ENCODE data around the gene ATXN7L1. TPM values are rescaled to one million over a fixed set of nuclear protein-coding genes. Genes with fewer than 3 reads are reported as not detected.

Gene ATXN7L1
- total RNA-seq, 3 donors from 2014 or later (not counting 1 experiment from before 2014, with no cell fraction given) = 37.5 to 48.6 (median 47.9) TPM

DNA sequence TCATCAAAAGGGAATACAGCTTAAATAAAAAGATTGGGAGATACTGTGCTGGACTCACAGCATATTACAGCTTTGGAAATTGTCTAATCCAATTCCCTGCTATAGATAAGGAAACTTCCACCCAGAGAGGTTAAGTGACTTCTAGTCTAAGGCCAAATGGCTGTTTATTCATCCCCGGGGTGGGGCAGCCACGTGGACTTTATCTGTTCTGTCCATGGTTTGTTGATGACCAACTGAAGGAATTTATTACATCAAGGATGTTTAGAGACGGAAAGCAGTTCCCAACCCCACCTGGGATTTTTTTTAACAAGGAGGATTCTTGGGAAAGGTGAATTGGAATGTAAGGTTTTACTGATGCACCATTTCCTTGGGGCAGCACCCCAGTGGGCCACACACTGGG is 88.6 kb downstream of the ATXN7L1 start:
- Mint-ChIP-seq H3K9me3 (no peaks in the 10 kb centered on the region), H3K36me3 (no peaks in the 10 kb centered on the region), H3K27me3 (ENCODE audit: low read depth in 2 of 2) (no peaks in the 10 kb centered on the region), H3K4me3 (no peak overlapping the region), H3K4me1 (peaks cover 16 to 17% of the 10 kb centered on the region in 2 donors), H3K27ac (no peak overlapping the region)
- WGBS (ENCODE audit: insufficient coverage) = 98% methylated on average over 3 of the region's 3 CpGs
- H3K9me3 ChIP-seq (ENCODE audit: control insufficient read depth, insufficient read depth, low read length) = no peaks in the 10 kb centered on the region
- DNase-seq (no peak), ATAC-seq (no peak)
- intact Hi-C loops (cut with micrococcal nuclease) = no loop called here
- H3K27me3 ChIP-seq (ENCODE audit: control insufficient read depth, insufficient read depth, low read length) = no peaks in the 10 kb centered on the region
- no peak overlapping the region for H3K4me3 ChIP-seq (ENCODE audit: low read length)
- TF ChIP-seq, protein P1, sequence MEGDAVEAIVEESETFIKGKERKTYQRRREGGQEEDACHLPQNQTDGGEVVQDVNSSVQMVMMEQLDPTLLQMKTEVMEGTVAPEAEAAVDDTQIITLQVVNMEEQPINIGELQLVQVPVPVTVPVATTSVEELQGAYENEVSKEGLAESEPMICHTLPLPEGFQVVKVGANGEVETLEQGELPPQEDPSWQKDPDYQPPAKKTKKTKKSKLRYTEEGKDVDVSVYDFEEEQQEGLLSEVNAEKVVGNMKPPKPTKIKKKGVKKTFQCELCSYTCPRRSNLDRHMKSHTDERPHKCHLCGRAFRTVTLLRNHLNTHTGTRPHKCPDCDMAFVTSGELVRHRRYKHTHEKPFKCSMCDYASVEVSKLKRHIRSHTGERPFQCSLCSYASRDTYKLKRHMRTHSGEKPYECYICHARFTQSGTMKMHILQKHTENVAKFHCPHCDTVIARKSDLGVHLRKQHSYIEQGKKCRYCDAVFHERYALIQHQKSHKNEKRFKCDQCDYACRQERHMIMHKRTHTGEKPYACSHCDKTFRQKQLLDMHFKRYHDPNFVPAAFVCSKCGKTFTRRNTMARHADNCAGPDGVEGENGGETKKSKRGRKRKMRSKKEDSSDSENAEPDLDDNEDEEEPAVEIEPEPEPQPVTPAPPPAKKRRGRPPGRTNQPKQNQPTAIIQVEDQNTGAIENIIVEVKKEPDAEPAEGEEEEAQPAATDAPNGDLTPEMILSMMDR (IDR thresholded peaks at IDR 0.05) = no peak
- H3K36me3 ChIP-seq (ENCODE audit: control insufficient read depth, insufficient read depth, low read length) = no peaks in the 10 kb centered on the region
- no peak overlapping the region for H3K27ac ChIP-seq (ENCODE audit: low read length)
- peaks cover 3% of the 10 kb centered on the region for H3K4me1 ChIP-seq (ENCODE audit: control insufficient read depth, insufficient read depth, low read length)

DNA sequence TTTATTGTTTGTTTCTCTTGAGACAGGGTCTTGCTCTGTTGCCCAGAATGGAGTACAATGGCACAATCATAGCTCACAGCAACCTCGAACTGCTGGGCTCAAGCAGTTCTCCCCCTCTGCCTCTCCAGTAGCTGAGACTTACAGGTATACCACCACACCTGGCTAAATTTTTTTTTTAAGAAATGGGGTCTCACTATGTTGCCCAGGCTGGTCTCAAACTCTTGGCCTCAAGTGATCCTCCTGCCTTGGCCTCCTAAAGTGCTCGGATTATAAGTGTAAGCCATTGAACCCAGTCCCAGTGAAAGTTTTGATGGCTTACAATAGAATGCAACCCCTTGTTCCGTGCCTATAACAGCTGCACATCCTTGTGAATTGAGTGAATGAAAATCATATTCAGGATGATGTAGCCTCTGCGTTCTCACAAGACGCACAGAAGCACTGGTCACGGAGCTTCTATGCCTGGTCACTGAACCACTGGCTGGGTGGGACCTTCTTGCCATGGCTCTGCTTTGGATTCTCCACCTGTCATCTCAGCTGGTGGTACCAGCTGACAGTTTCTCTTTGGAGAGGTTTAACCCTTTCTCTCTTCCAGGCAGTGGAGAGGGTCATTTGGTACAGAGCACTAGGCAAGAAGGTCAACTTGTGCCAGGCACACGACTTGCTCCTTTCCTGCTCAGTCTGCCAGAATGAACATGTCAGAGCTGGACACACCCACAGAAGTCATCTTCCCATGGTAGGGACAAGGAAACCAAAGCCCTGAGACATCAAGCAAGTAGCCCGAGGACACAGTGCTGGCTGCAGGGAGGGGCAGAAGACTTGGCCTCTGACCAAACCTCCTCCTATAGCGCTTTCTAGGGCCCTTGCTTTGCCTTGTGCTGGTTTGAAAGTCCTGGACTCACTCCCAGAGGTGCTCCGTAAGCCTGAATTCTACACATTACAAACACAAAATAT is 89.6 kb downstream of the ATXN7L1 start:
- no peaks in the 10 kb centered on the region for H3K27me3 ChIP-seq (ENCODE audit: control insufficient read depth, insufficient read depth, low read length)
- Mint-ChIP-seq H3K27ac (no peak overlapping the region), H3K4me3 (no peak overlapping the region), H3K36me3 (no peaks in the 10 kb centered on the region), H3K4me1 (peaks cover 8% of the 10 kb centered on the region in 2 donors), H3K9me3 (no peaks in the 10 kb centered on the region), H3K27me3 (ENCODE audit: low read depth in 2 of 2) (no peaks in the 10 kb centered on the region)
- H3K4me3 ChIP-seq (ENCODE audit: low read length) = no peak overlapping the region
- DNase-seq = no peak
- H3K4me1 ChIP-seq (ENCODE audit: control insufficient read depth, insufficient read depth, low read length) = no peaks in the 10 kb centered on the region
- intact Hi-C loops (cut with micrococcal nuclease) = no loop called here
- H3K36me3 ChIP-seq (ENCODE audit: control insufficient read depth, insufficient read depth, low read length) = no peaks in the 10 kb centered on the region
- no peak for ATAC-seq
- no peaks in the 10 kb centered on the region for H3K9me3 ChIP-seq (ENCODE audit: control insufficient read depth, insufficient read depth, low read length)
- H3K27ac ChIP-seq (ENCODE audit: low read length) = no peak overlapping the region
- TF ChIP-seq, protein P1 (IDR thresholded peaks at IDR 0.05) = no peak
- 95% methylated on average over 9 of the region's 10 CpGs for WGBS (ENCODE audit: insufficient coverage)

DNA sequence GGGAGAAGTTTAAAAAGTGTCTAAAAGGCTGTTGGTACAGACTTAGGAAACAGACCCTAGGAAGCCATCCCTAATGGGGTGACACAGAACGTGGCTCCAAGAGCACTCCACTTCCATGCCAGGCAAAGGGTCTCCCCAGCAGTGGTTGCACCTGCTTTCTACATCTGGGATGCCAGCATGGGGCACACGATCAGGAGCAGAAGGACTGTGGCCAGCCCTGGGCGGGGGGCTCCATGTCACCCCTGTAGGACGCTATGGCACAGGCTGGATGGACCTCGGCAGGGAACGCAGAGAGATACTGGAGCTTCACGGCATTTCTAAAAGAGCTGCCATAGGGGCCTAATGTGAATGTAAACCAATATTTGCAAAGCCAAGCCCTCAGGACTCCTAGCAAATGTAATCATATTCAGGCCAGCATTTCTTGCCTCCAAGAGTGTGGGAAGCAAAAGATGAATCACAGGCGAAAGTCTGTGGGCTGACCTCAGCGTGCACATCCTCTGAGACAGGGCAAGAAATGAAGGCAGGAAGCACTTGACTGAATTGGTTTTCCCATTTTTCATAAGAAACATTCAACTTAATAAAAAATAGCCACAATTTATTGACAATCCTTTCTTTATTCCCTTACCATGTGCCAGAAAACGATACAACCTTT is 93.9 kb downstream of the ATXN7L1 start:
- Histone ChIP-seq H3K27ac (ENCODE audit: low read length) (no peak overlapping the region), H3K4me3 (ENCODE audit: low read length) (no peak overlapping the region), H3K4me1 (ENCODE audit: control insufficient read depth, insufficient read depth, low read length) (no peaks in the 10 kb centered on the region), H3K36me3 (ENCODE audit: control insufficient read depth, insufficient read depth, low read length) (no peaks in the 10 kb centered on the region), H3K9me3 (ENCODE audit: control insufficient read depth, insufficient read depth, low read length) (no peaks in the 10 kb centered on the region), H3K27me3 (ENCODE audit: control insufficient read depth, insufficient read depth, low read length) (no peaks in the 10 kb centered on the region)
- H3K27ac Mint-ChIP-seq = no peak overlapping the region
- DNase-seq (no peak), ATAC-seq (no peak)
- peaks cover 2% of the 10 kb centered on the region in 2 donors for H3K4me1 Mint-ChIP-seq
- H3K36me3 Mint-ChIP-seq = no peaks in the 10 kb centered on the region
- H3K27me3 Mint-ChIP-seq (ENCODE audit: low read depth in 2 of 2) = no peaks in the 10 kb centered on the region
- intact Hi-C loops (cut with micrococcal nuclease) = no loop called here
- WGBS (ENCODE audit: insufficient coverage) = 88% methylated on average over 10 of the region's 10 CpGs
- no peaks in the 10 kb centered on the region for H3K9me3 Mint-ChIP-seq
- H3K4me3 Mint-ChIP-seq = no peak overlapping the region
- TF ChIP-seq, protein P1 (IDR thresholded peaks at IDR 0.05) = no peak

All from natural killer cell (primary cell).